NCI-H2029 treated with DMSO at 0.1 percent for 48 hours (cell line): ENCODE results near the gene TEX13A.
"Not testable (repeated sequence)": the region's sequence is repeated elsewhere in the genome, so short reads cannot be mapped to it uniquely, and the experiment has no call there.

Source experiments
- DNase-seq: peaks from one replicate; lab custom pipeline; 2025; lab: John Stamatoyannopoulos, UW

The TEX13A gene

GRCh38 chrX:105220636-105221035 is at the start of gene TEX13A:
Gene TEX13A, minus strand, starts transcription at chrX:105220694. Its CDS starts 297 bp downstream, at chrX:105220397.
- DNase-seq = no peak

- no peak for DNase-seq
Measured at GRCh38 chrX:105269386-105269785, 48.9 kb upstream of the TEX13A start.

GRCh38 chrX:105267167-105267566 is 46.7 kb upstream of the TEX13A start:
- no peak for DNase-seq

GRCh38 chrX:105266456-105266855 is 46.0 kb upstream of the TEX13A start:
- no peak for DNase-seq

- DNase-seq = no peak
Measured at GRCh38 chrX:105265093-105265492, 44.6 kb upstream of the TEX13A start.

GRCh38 chrX:105263801-105264200 is 43.3 kb upstream of the TEX13A start:
- no peak for DNase-seq

- DNase-seq = no peak
Measured at GRCh38 chrX:105263171-105263570, 42.7 kb upstream of the TEX13A start.

- no peak for DNase-seq
Measured at GRCh38 chrX:105260291-105261043, 40.0 kb upstream of the TEX13A start.

- DNase-seq = no peak
Measured at GRCh38 chrX:105241056-105241455, 20.6 kb upstream of the TEX13A start.

GRCh38 chrX:105237407-105237806 is 16.9 kb upstream of the TEX13A start:
- DNase-seq = not testable (repeated sequence)

- DNase-seq = no peak
Measured at GRCh38 chrX:105229146-105229545, 8.7 kb upstream of the TEX13A start.

GRCh38 chrX:105228602-105229001 is 8.1 kb upstream of the TEX13A start:
- no peak for DNase-seq

GRCh38 chrX:105226499-105226898 is 6.0 kb upstream of the TEX13A start:
- DNase-seq = no peak

- DNase-seq = no peak
Measured at GRCh38 chrX:105221374-105221773, 880 bp upstream of the TEX13A start.

- DNase-seq = no peak
Measured at GRCh38 chrX:105219454-105220401, 766 bp downstream of the TEX13A start.

GRCh38 chrX:105211066-105211575 is 9.4 kb downstream of the TEX13A start:
- DNase-seq = no peak

- no peak for DNase-seq
Measured at GRCh38 chrX:105210258-105210657, 10.2 kb downstream of the TEX13A start.

- DNase-seq = no peak
Measured at GRCh38 chrX:105209406-105209805, 11.1 kb downstream of the TEX13A start.

GRCh38 chrX:105191878-105192277 is 28.6 kb downstream of the TEX13A start:
- no peak for DNase-seq

GRCh38 chrX:105190252-105190853 is 30.1 kb downstream of the TEX13A start:
- no peak for DNase-seq

GRCh38 chrX:105189093-105189492 is 31.4 kb downstream of the TEX13A start:
- DNase-seq = no peak

- no peak for DNase-seq
Measured at GRCh38 chrX:105179644-105180043, 40.9 kb downstream of the TEX13A start.
